Measurements from ENCODE around the gene MTAP.
A peak's percentile ranks its signal among the peaks of the same experiment; 100 is the strongest.

The MTAP gene

DNA sequence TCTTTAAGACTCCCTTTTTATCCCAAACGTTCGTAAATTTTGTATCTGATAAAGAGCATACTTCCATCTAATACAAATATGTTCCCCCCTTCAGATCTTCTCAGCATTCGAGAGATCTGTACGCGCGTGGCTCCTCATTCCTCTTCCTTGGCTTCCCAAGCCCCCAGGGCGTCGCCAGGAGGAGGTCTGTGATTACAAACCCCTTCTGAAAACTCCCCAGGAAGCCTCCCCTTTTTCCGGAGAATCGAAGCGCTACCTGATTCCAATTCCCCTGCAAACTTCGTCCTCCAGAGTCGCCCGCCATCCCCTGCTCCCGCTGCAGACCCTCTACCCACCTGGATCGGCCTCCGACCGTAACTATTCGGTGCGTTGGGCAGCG lies 171.9 kb downstream of the MTAP start:
- DNase-seq = no peak
- Mint-ChIP-seq H3K4me3 (peak overlapping the region; percentile 77), H3K36me3 (ENCODE audit: low read depth) (no peaks in the 10 kb centered on the region), H3K27ac (no peak overlapping the region), H3K9me3 (no peaks in the 10 kb centered on the region), H3K4me1 (peaks cover 19% of the 10 kb centered on the region), H3K27me3 (ENCODE audit: low read depth, poor library complexity) (peaks cover 100% of the 10 kb centered on the region)
- TF ChIP-seq, protein P1, sequence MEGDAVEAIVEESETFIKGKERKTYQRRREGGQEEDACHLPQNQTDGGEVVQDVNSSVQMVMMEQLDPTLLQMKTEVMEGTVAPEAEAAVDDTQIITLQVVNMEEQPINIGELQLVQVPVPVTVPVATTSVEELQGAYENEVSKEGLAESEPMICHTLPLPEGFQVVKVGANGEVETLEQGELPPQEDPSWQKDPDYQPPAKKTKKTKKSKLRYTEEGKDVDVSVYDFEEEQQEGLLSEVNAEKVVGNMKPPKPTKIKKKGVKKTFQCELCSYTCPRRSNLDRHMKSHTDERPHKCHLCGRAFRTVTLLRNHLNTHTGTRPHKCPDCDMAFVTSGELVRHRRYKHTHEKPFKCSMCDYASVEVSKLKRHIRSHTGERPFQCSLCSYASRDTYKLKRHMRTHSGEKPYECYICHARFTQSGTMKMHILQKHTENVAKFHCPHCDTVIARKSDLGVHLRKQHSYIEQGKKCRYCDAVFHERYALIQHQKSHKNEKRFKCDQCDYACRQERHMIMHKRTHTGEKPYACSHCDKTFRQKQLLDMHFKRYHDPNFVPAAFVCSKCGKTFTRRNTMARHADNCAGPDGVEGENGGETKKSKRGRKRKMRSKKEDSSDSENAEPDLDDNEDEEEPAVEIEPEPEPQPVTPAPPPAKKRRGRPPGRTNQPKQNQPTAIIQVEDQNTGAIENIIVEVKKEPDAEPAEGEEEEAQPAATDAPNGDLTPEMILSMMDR (IDR thresholded peaks at IDR 0.05) = no peak

- peak; percentile 75 for DNase-seq
- Mint-ChIP-seq H3K9me3 (no peaks in the 10 kb centered on the region), H3K36me3 (ENCODE audit: low read depth) (no peaks in the 10 kb centered on the region), H3K4me3 (peak overlapping the region; percentile 77), H3K27ac (no peak overlapping the region), H3K27me3 (ENCODE audit: low read depth, poor library complexity) (peaks cover 100% of the 10 kb centered on the region), H3K4me1 (peaks cover 19% of the 10 kb centered on the region)
- TF ChIP-seq, protein P1 (IDR thresholded peaks at IDR 0.05) = no peak
Observed at GRCh38 chr9:21974722-21975409, 172.4 kb downstream of the MTAP start.

- TF ChIP-seq, protein P1 (IDR thresholded peaks at IDR 0.05) = no peak
- Mint-ChIP-seq H3K4me1 (peaks cover 14% of the 10 kb centered on the region), H3K36me3 (ENCODE audit: low read depth) (no peaks in the 10 kb centered on the region), H3K9me3 (no peaks in the 10 kb centered on the region), H3K27ac (no peak overlapping the region), H3K27me3 (ENCODE audit: low read depth, poor library complexity) (peaks cover 100% of the 10 kb centered on the region), H3K4me3 (no peak overlapping the region)
- DNase-seq = no peak
Observed at GRCh38 chr9:21976334-21976875, 174.0 kb downstream of the MTAP start.

- DNase-seq = no peak
- TF ChIP-seq, protein P1 (IDR thresholded peaks at IDR 0.05) = no peak
- H3K4me1 Mint-ChIP-seq = no peaks in the 10 kb centered on the region
- peaks cover 100% of the 10 kb centered on the region for H3K27me3 Mint-ChIP-seq (ENCODE audit: low read depth, poor library complexity)
- H3K27ac Mint-ChIP-seq = no peak overlapping the region
- H3K36me3 Mint-ChIP-seq (ENCODE audit: low read depth) = no peaks in the 10 kb centered on the region
- no peaks in the 10 kb centered on the region for H3K9me3 Mint-ChIP-seq
- no peak overlapping the region for H3K4me3 Mint-ChIP-seq
Observed at GRCh38 chr9:21982391-21982790, 180.0 kb downstream of the MTAP start.

GRCh38 chr9:21982861-21983560 lies 180.6 kb downstream of the MTAP start:
- Mint-ChIP-seq H3K9me3 (no peaks in the 10 kb centered on the region), H3K36me3 (ENCODE audit: low read depth) (no peaks in the 10 kb centered on the region), H3K4me1 (no peaks in the 10 kb centered on the region), H3K4me3 (no peak overlapping the region), H3K27me3 (ENCODE audit: low read depth, poor library complexity) (peaks cover 100% of the 10 kb centered on the region), H3K27ac (no peak overlapping the region)
- TF ChIP-seq, protein P1 (IDR thresholded peaks at IDR 0.05) = no peak
- no peak for DNase-seq

Measured in nephron progenitor cell (in vitro differentiated cells).